Measurements from ENCODE around the gene GTF3C1.
"Not testable (repeated sequence)": the region's sequence is repeated elsewhere in the genome, so short reads cannot be mapped to it uniquely, and the experiment has no call there.

GTF3C1 gene

DNA sequence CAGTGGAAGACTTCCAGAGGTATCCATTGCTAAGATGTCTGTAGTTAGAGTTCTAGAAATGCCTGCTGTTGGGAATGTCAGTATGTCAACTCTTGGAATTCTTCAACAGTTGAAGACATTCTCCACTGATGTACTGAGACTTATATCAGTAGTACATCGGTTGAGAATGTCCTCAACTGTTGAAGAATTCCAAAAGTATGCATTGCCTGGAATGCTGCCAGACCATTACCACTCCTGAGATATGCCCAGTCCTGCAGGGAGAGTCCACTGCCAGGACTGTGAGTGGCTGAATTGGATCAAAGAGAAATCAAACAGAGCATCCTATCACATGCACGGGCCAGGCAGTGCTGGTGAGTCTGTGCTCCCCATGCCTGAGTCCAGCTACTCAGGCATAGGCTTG lies 105.7 kb downstream of the GTF3C1 start:
- no peak for DNase-seq (ENCODE audit: low spot score)

GRCh38 chr16:27441998-27442397 lies 107.7 kb downstream of the GTF3C1 start:
- no peak for DNase-seq (ENCODE audit: low spot score)

GRCh38 chr16:27441276-27441675 lies 108.4 kb downstream of the GTF3C1 start:
- DNase-seq (ENCODE audit: low spot score), result no peak

- no peak for DNase-seq (ENCODE audit: low spot score)
These were observed 110.3 kb downstream of the GTF3C1 start for GRCh38 chr16:27439271-27440018.

GRCh38 chr16:27437946-27438345 lies 111.8 kb downstream of the GTF3C1 start:
- no peak for DNase-seq (ENCODE audit: low spot score)

GRCh38 chr16:27436921-27437650 lies 112.6 kb downstream of the GTF3C1 start:
- DNase-seq (ENCODE audit: low spot score), result no peak

DNA sequence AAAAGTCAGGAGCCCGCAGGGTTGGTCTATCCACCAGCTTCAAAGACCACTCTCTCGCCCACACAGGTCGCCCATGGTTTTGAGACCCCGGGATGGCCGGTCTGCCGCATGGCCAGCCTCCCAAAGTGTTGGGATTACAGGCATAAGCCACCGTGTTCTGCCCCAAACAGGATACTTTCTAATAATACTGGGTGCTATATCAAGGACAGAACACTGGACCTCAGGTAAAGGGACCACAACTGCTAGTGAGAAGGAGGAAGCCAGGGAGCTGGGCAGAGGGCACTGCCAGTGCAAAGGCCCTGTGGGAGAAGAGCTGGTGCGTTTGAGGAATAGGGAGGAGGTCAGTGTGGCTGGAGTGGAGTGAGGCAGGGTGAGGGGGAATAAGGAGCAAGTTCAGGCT lies 113.6 kb downstream of the GTF3C1 start:
- no peak for DNase-seq (ENCODE audit: low spot score)

- not testable (repeated sequence) for DNase-seq (ENCODE audit: low spot score)
These were observed 114.6 kb downstream of the GTF3C1 start for GRCh38 chr16:27435146-27435545.

GRCh38 chr16:27434141-27435051 lies 115.3 kb downstream of the GTF3C1 start:
- no peak for DNase-seq (ENCODE audit: low spot score)

- no peak for DNase-seq (ENCODE audit: low spot score)
These were observed 116.1 kb downstream of the GTF3C1 start for GRCh38 chr16:27433636-27434035.

DNA sequence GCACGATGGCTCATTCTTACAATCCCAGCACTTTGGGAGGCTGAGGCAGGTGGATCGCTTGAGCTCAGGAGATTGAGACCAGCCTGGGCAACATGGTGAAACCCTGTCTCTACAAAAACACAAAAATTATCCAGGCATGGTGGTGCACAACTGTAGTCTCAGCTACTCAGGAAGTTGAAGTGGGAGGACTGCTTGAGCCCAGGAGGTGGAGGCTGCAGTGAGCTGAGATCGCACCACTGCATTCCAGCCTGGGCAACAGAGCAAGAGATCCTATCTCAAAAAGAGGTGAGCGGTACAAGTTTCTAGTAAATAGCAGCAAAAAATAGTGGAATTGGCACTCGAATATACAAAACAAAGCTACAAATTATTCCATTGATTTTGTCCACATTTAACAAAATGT lies 116.5 kb downstream of the GTF3C1 start:
- not testable (repeated sequence) for DNase-seq (ENCODE audit: low spot score)

GRCh38 chr16:27432558-27432957 lies 117.2 kb downstream of the GTF3C1 start:
- DNase-seq (ENCODE audit: low spot score), result no peak

GRCh38 chr16:27431773-27432532 lies 117.8 kb downstream of the GTF3C1 start:
- DNase-seq (ENCODE audit: low spot score), result no peak

- no peak for DNase-seq (ENCODE audit: low spot score)
These were observed 118.7 kb downstream of the GTF3C1 start for GRCh38 chr16:27430923-27431484.

DNA sequence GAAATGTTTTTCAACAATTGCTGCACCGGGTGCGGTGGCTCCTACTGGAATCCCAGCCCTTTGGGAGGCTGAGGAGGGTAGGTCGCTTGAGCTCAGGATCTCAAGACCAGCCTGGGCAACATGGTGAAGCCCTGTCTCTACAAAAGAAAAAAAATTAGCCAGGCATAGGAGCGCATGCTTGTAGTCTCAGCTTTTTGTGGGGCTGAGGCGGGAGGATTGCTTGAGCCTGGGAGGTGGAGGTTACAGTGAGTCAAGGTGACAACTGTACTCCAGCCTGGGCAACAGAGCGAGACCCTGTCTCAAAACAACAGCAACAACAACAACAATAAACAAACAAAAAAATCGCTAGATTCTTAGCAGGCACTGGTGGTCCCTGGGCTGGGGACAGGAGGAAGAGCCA lies 119.2 kb downstream of the GTF3C1 start:
- no peak for DNase-seq (ENCODE audit: low spot score)

DNA sequence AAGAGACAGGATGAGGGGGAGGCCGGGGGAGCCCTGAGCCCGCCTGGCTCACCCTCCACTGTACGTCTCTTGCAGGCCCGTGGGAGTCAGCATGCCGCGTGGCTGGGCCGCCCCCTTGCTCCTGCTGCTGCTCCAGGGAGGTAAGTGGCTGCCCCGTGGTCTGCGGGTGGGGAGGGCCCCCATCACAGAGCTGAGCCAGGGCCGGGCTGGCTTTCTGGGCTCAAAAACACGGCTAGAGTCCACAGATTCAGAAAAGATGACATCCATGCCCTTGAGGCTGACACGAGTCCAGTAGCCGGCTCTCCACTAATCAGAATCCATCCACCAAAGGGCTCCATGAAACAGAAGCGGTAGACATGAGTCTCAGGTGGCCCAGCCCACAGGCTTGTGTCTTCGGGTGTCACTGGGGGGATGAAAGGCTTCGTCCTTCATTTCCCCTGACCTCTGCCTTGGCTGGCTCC lies 119.7 kb downstream of the GTF3C1 start:
- DNase-seq (ENCODE audit: low spot score), result no peak

DNA sequence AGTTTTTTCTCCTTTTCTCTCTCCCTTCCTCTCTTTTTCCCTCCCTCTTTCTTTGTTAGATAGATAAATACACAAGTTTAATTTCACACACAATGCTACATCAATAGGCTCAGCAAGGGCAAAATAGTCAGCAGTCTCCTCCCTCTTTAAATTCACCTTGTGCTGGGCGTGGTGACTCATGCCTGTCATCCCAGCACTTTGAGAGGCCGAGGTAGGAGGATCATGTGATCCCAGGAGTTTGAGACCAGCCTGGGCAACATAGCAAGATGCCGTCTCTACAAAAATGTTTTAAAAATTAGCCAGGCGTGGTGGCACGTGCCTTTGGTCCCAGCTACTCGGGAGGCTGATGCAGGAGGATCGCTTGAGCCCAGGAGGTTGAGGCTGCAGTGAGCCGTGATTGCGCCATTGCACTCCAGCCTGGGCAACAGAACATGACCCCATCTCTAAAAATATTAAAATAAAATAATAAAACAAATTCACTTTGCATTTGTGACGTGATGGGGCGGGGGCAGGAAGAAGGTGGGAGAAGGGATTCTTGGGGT lies 120.3 kb downstream of the GTF3C1 start:
- no peak for DNase-seq (ENCODE audit: low spot score)

DNA sequence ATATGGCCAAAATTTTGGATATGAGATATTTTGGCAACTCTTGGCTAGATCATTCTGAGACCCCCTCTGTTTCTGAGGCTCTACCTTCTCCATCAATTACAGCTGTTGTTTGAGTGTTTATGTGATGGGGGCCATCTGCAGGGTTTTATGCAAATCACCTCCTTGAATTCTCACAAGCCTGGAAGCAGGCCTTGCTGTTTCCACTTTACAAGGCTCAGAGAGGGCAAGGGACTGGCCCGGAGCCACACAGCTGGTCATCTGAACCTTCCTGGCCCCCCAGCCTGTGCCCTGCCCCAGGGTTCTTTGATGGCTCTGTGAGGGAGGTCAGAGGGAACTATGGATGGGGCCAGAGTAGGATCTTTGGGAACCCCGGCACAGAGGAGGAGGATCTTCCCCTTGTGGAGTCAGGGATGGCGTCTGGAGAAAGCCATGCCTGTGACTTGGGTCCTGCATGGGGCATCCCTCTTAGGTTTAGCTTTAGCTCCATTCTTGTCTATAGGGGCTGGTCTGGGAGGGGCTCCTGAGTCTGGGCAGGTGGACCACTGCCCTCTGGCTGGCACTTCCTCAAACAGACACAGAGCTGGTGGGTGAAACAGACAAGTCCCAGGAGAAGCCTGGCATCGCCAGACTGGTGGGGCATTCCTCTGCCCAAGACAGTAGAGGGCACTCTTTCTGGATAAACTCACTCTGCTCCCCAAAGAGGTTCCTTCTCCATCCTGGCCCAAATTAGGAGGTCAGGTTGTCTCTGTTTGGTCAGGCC lies 121.5 kb downstream of the GTF3C1 start:
- no peak for DNase-seq (ENCODE audit: low spot score)

GRCh38 chr16:27427538-27427937 lies 122.2 kb downstream of the GTF3C1 start:
- DNase-seq (ENCODE audit: low spot score), result no peak

All from CD4-positive, alpha-beta T cell treated with Interleukin-15 for 4 hours (primary cell).